Measurements from ENCODE around the gene CD9.

The CD9 gene

DNA sequence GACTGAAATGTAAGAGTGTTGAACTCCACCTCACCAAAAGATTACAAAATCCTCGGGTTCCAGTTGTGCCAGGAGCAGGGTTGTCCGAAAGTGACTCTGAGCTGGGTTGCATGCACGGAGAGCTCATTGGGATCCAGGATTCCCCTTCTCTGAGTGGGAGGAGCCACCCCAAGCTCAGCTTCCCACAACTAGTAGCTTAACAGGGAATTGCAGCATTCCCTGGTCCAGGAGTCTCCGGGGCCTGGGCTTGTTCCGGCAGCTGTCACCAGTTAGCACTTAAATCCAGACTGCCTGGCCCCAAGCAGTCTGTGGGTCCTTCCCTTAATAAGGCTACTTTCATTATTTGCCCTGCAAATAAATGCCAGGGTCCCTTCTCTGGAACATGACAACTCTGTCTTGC, 50.1 kb downstream of the CD9 start:
- no peak for DNase-seq

DNA sequence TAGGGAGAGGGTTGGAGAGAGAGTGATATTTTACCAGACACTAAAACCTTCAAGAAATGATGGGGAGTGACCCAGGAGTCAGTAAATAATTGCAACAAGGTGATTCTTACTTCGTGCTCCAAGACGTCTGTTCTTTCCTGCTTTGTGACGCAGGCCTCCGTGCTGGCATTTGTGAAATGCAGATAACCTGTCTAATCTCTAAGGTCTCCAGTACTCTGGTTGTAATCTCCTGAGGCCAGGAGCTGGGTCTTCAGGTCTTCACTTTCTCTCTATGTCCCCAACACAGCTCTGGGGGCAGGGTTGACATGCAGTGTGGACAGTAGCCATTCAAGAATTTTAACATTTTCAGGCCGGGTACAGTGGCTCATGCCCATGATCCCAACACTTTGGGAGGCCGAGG, 53.1 kb downstream of the CD9 start:
- no peak for DNase-seq

DNA sequence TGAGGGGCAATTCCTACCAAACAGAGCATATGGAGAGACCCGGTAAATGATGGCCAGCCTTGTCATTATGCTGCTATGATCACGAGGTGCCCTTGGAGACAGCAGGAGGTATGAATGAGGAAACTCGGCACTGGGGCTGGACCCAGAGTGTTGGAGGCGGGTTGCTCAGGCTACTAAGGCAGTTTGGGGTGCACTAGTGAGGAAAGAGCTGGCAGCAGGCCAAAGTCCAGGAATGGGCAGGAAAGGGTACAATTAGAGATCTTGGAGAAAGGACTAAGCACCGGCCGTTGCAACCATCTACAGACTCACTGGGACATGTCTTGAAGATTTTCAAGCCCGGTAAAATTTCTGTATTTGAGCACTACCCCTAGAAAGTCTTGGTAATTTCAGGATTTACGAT, 54.3 kb downstream of the CD9 start:
- no peak for DNase-seq

GRCh38 chr12:6257007-6257406, 56.8 kb downstream of the CD9 start:
- DNase-seq = no peak

DNA sequence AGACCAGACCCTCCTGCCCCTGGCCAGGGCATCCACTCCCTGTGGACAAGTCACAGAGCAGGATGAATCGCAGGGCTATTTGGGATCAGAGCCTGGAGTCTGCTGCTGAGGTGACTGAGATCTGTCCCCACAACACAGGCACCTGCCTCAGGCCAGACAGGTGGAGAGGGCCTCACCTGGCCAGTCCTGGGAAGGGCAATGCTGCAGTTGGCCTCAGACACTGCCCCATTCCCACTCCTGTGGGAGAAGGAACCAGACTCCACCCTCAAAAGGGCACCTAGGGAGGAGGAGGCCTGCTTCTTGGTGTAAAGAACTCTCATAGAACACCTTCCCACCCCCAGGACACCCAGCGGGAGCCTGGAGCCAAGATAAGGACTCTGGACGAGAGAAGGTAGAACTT, 62.0 kb downstream of the CD9 start:
- DNase-seq = no peak

GRCh38 chr12:6262623-6263022, 62.4 kb downstream of the CD9 start:
- DNase-seq = no peak

GRCh38 chr12:6263931-6264330, 63.7 kb downstream of the CD9 start:
- DNase-seq = no peak

DNA sequence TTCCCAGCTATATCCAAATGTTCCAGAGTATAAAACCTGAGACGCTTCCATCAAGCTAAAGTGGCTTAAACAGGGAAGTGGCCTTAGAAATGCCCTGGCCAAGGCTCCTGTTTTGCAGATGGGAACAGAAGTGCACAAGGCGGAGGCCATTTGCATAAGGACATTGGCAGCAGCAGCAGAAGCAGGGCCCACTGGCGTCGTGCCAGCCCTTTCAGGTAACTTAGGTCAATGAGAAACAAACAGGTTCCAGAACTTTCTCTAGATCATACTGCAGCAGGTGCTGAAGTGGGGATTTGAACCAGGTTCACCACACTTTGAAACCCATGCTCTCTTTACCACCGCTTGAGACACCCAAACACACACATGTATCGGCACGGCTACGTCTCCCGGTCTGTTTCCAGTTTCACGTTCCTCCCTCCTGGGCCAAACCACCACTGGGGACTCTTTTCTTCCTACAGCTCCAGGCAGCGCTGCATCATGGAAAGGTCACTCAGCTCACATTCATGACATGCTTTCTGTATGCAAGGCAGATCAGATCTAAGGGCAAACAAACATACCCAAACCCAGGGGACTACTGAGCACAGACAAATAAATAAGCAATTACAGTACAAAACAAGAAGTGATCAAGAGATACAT, 64.3 kb downstream of the CD9 start:
- no peak for DNase-seq

- DNase-seq = no peak
Measured at GRCh38 chr12:6265038-6265405, 64.8 kb downstream of the CD9 start.

- no peak for DNase-seq
Measured at GRCh38 chr12:6266541-6266966, 66.4 kb downstream of the CD9 start.

GRCh38 chr12:6266971-6267721, 66.9 kb downstream of the CD9 start:
- no peak for DNase-seq

DNA sequence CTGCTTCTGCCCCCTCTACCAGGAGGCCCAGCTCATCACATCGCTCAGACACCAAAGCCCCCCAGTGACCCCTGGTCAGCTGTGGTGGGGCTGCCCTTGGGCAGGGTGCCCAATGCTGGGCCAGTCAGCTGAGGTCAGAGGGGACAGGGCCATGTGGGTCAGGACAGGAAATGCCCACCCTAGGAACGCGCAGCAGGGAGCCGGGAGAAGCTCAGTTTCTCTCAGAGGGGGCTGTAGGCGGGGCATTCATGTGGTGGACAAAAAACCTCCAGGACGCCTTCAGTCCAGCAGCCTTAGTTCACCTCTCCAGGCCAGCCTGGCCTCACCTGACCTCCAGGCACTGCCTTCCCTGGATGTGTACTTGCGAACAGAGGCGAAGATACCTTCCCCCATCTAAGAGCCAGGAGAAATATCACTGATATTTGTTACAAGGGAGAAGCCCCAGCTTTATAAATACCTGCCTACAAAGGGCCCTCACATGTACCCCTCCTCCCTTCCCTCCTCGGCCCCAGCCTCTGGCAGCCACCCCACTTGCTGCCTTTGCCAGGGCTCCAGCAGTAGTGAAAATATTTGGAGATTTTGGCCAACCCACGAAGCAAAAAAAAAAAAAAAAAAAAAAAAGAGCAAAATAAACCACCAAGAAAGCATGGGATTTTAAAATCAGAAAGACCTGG, 68.4 kb downstream of the CD9 start:
- no peak for DNase-seq

- no peak for DNase-seq
Measured at GRCh38 chr12:6269986-6270385, 69.8 kb downstream of the CD9 start.

DNA sequence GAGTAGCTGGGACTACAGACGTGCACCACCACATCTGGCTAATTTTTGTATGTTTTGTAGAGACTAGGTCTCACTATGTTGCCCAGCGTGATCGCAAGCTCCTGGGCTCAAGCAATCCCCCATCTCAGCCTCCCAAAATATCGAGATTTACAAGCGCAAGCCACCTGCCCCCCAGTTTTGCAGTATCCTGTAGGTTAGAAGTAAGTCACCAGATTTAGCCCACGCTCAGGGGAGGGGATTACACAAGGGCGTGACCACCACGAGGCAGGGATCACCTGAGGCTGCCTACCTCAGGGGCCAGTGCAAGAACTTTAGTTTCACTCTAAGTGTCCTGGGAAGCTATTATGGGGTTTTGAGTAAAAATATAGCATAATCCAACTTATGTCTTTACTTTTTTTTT, 71.1 kb downstream of the CD9 start:
- no peak for DNase-seq

GRCh38 chr12:6272300-6273204, 72.4 kb downstream of the CD9 start:
- DNase-seq = no peak

DNA sequence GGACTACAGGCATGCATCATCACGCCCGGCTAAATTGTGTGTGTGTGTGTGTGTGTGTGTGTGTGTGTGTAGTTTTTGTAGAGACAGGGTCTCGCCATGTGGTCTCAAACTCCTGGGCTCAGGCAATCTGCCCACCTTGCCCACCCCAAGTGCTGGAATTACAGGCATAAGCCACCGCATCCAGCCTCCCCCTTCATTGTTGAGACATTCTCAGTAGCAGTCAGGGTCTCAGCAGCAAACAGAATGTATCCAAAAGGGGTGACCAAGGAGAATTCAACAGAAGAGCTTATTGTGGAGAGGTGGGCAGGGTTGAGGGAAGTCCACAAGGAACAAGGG, 73.0 kb downstream of the CD9 start:
- DNase-seq = no peak

DNA sequence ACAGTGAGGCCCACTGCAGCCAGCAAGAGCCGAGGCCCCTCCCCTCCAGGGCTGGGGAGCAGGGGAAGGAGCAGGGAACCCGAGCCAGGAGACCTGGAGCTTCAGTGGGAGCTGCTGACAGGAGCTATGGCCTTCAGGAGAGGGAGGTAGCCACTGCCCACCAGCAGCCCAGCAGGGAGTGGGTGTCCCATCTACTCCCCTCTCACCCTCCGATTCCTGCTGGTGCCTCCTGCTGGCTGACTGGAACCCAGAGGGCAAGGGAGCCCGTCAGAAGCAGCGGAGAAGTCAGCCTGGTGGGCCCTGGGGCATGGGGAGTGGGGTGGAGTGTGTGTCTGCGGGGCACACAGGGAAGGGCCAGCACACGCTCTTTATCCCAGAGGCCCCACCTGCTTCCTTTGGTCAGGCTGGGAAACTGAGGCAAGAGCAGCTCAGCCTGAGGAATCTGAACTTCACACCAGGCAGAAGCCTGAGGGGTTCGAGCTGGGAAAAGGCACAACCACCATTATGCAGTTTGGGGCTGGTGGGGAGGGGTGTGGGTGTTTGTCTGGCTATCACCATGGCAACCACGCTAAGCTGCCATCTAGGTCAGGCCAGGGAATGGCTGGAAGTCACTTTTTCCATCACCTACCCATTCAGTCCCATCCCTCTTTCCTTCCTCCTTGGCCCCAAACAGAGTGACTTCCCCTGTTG, 73.5 kb downstream of the CD9 start:
- no peak for DNase-seq

DNA sequence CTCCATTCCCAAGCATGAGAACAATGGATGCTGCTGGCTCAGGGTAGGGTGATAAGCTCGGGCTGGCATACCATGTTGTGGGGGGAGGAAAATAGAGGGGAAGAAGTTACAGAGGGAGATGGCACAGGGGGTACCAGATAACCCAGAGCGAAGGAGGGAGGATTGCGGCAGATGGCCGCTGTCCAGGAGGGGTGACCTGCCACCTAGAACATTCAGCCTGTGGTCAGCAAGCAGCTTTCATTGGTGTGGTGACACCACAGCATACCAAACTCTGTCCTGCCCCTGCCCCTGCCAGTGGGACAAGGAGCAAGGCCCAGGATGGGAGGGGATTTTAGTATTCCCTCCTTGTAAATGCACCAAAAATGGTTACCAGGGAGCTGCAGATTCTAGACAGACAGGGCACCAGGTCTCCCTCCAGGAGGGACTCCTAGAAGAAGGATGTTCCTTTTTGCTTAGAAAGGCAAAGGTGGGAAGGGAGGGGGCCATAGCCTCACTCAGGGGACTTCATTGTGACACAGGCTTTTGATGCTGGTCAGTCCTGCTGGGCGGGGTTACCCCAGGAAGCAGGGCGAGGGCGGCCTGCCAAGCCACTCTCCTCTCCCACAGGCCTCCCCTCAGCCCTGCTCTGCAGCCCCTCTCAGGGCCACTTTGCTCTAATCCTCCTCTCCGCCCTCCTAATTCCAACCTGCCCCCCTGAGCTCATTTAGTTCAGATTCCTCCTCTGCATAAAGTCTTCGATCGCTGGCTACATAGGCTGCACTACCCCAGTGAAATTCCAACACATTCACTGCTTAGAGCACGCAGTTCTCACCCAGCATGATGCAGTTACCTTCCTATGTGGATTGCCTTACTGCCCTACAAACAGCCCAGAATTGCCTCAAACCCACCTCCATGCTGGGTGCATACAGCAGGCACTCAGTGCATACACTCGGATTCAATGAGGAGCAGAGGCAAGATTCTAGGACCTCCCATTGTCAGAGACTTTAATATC, 74.3 kb downstream of the CD9 start:
- no peak for DNase-seq

GRCh38 chr12:6275928-6276887, 76.0 kb downstream of the CD9 start:
- DNase-seq = no peak

- DNase-seq = no peak
Measured at GRCh38 chr12:6276956-6277620, 76.9 kb downstream of the CD9 start.
